GM12873 (cell line): ENCODE measurements around the gene TMEM184C.
A peak's percentile ranks its signal among the peaks of the same experiment; 100 is the strongest.

Source experiments
- CTCF ChIP-seq: IDR thresholded peaks from 2 replicates; pipeline ENCODE4 v1.5.1; 2012; ENCODE audit warnings: low read depth, mild to moderate bottlenecking, moderate library complexity, low read length, control low read depth; ENCODE audit not compliant: insufficient read depth; ENCODE audit errors: missing control alignments

TMEM184C gene

GRCh38 chr4:147590249-147590920 lies 26.8 kb upstream of the TMEM184C start:
- peak; percentile 70 for TF ChIP-seq CTCF

- TF ChIP-seq CTCF: no peak
Observed at GRCh38 chr4:147591106-147591505, 26.1 kb upstream of the TMEM184C start.

- TF ChIP-seq CTCF: no peak
Observed at GRCh38 chr4:147594107-147594506, 23.1 kb upstream of the TMEM184C start.

GRCh38 chr4:147594578-147594977 lies 22.6 kb upstream of the TMEM184C start:
- no peak for TF ChIP-seq CTCF

GRCh38 chr4:147596377-147596776 lies 20.8 kb upstream of the TMEM184C start:
- no peak for TF ChIP-seq CTCF

- TF ChIP-seq CTCF: no peak
Observed at GRCh38 chr4:147596981-147597380, 20.2 kb upstream of the TMEM184C start.

GRCh38 chr4:147597561-147597960 lies 19.6 kb upstream of the TMEM184C start:
- TF ChIP-seq CTCF: no peak
